ENCODE data around the gene MTOR.
"Not testable (repeated sequence)": the region's sequence is repeated elsewhere in the genome, so short reads cannot be mapped to it uniquely, and the experiment has no call there.

The MTOR gene

GRCh38 chr1:11299225-11299574 is 36.8 kb upstream of the MTOR start:
- DNase-seq (ENCODE audit: low read depth), result no peak
- H3K4me3 ChIP-seq (replicated peaks; ENCODE audit: low read depth, low read length), result no peak overlapping the region
- no peak for TF ChIP-seq CTCF (IDR thresholded peaks at IDR 0.05; ENCODE audit: low read length, missing control alignments)

- no peak overlapping the region for H3K4me3 ChIP-seq (replicated peaks; ENCODE audit: low read depth, low read length)
- no peak for DNase-seq (ENCODE audit: low read depth)
- no peak for TF ChIP-seq CTCF (IDR thresholded peaks at IDR 0.05; ENCODE audit: low read length, missing control alignments)
Measured at GRCh38 chr1:11298390-11299224, 36.3 kb upstream of the MTOR start.

DNA sequence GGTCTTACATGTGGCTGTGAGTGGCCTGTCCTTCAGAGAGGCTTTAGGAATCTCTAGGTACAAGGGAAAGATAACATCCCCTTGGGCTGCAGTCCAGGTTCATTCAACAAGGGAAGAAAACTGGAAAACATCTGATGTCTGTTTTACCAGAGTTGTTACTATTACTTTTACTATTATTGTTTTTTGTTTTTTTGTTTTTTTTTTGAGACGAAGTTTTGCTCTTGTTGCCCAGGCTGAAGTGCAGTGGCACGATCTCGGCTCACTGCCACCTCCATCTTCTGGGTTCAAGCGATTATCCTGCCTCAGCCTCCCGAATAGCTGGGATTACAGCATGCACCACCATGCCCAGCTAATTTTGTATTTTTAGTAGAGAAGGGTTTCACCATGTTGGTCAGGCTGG is 35.4 kb upstream of the MTOR start:
- DNase-seq (ENCODE audit: low read depth), result not testable (repeated sequence)

GRCh38 chr1:11295905-11296304 is 33.6 kb upstream of the MTOR start:
- no peak for TF ChIP-seq CTCF (IDR thresholded peaks at IDR 0.05; ENCODE audit: low read length, missing control alignments)
- DNase-seq (ENCODE audit: low read depth), result no peak
- no peak overlapping the region for H3K4me3 ChIP-seq (replicated peaks; ENCODE audit: low read depth, low read length)

More for the DNA sequence above, 35.4 kb upstream of the MTOR start:
- not testable (repeated sequence) for H3K4me3 ChIP-seq (replicated peaks; ENCODE audit: low read depth, low read length)

DNA sequence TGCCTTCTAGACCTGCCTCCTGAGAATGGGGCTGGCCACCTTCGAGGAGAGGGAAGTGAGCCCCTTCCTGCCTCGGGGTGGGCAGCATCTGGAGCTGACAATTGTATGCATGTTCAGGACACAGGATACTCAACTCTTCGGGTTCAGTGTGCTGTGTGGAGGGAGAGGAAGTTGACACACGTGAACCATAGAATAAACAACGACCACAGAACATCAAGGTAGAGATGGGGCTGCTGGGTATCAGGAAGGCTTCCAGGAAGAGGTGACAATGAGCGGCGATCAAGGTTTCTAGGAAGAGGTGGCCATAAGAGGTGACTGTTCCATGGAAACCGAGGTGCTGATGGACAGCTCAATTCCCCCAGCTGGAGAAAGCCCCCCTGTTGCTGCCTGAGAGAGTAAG is 32.6 kb upstream of the MTOR start:
- no peak overlapping the region for H3K4me3 ChIP-seq (replicated peaks; ENCODE audit: low read depth, low read length)
- TF ChIP-seq CTCF (IDR thresholded peaks at IDR 0.05; ENCODE audit: low read length, missing control alignments), result no peak
- no peak for DNase-seq (ENCODE audit: low read depth)

- H3K4me3 ChIP-seq (replicated peaks; ENCODE audit: low read depth, low read length), result no peak overlapping the region
- TF ChIP-seq CTCF (IDR thresholded peaks at IDR 0.05; ENCODE audit: low read length, missing control alignments), result no peak
- DNase-seq (ENCODE audit: low read depth), result no peak
Measured at GRCh38 chr1:11293856-11294255, 31.5 kb upstream of the MTOR start.

DNA sequence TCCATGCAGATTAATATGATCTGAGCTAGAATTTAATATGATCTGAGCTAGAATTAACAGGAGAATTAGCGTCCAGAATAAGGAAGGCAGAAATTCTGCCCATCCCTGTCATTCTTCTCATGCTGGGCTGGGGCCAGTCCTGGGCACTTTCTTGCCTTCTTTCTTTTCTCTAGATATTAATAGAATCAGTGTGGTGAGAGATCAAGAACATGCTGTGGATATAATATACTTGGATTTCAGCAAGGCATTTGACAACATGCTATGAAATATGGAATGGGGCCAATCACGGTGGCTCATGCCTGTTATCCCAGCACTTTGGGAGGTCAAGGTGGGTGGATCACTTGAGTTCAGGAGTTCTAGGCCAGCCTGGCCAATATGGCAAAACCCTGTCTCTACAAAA is 28.7 kb upstream of the MTOR start:
- TF ChIP-seq CTCF (IDR thresholded peaks at IDR 0.05; ENCODE audit: low read length, missing control alignments), result no peak
- no peak for DNase-seq (ENCODE audit: low read depth)

More for the DNA sequence above, 28.7 kb upstream of the MTOR start:
- H3K4me3 ChIP-seq (replicated peaks; ENCODE audit: low read depth, low read length), result no peak overlapping the region
